OCI-LY7 (cell line): ENCODE results near the gene CDK18.

Source experiments
- EZH2phosphoT487 ChIP-seq: fragments of 200-600 bp; sonication (generic); IDR thresholded peaks from 2 replicates; pipeline ENCODE4 v1.6.1; 2018; ENCODE audit warnings: low read depth, borderline replicate concordance, mild to moderate bottlenecking, mixed run types, antibody characterized with exemption, low read length, moderate library complexity, mixed read lengths
- TF ChIP-seq, protein P1 (sequence below): fragments of 200-600 bp; sonication (generic); conservative IDR thresholded peaks from 2 replicates; pipeline ENCODE4 v1.5.1; 2014; ENCODE audit warnings: mild to moderate bottlenecking, antibody characterized with exemption, low read length, moderate library complexity, mixed read lengths

DNA sequence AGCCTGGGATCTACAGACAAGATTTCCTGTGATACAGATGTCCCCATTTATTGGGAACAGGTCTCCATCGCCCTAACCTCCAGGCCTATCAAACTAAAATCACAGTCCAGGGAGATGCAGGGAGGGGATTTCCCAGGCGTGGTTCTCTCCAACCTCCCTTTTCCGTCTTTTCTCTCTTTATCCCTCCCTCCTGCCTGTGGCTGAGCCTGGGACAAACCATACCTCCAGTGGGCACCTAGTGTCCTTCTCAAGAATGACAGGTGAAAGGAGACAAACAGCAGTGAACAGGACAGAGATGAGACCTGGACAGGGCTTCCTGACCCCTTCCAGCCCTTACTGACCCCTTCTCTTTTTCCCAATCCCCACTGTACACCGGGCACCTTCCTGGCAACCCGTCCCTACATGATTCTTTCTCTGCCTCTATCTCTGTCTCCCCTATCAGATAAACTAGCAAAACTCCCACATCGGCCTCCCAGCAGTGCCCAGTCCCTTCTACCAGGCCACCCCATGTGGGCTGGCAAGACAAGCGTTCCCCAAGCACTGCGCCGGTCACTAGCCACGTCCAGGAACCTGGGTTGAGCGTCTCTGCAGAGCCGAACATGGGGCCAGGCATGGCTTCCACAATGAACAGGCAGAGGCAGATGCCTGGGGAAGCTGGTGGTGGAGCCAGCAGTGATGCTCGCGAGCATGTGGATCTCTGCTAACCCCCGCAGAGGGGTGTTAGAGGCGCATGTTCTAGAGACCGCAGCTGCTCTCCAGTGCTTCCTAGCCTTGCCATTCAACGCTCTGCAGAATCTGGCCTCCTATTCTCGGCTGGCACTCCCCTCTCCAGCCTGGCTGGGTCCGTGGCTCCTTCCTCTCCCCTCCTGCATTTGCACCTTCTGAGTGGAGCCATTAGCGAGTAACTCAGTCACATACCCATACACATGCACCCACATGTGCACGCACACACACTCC is 72.6 kb downstream of the CDK18 start:
- TF ChIP-seq, protein P1, sequence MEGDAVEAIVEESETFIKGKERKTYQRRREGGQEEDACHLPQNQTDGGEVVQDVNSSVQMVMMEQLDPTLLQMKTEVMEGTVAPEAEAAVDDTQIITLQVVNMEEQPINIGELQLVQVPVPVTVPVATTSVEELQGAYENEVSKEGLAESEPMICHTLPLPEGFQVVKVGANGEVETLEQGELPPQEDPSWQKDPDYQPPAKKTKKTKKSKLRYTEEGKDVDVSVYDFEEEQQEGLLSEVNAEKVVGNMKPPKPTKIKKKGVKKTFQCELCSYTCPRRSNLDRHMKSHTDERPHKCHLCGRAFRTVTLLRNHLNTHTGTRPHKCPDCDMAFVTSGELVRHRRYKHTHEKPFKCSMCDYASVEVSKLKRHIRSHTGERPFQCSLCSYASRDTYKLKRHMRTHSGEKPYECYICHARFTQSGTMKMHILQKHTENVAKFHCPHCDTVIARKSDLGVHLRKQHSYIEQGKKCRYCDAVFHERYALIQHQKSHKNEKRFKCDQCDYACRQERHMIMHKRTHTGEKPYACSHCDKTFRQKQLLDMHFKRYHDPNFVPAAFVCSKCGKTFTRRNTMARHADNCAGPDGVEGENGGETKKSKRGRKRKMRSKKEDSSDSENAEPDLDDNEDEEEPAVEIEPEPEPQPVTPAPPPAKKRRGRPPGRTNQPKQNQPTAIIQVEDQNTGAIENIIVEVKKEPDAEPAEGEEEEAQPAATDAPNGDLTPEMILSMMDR: no peak
- TF ChIP-seq EZH2phosphoT487: no peak
